Left renal pelvis (tissue), 4 donors: ENCODE results near the gene SPSB1. TPM values are rescaled to one million over a fixed set of nuclear protein-coding genes. Genes with fewer than 3 reads are reported as not detected.

ENCODE experiments used
- DNase-seq, 4 donors: peaks; one replicate each; pipeline ENCODE4 v3.0.0-alpha.2; 2013; ENCODE audit warnings: low read depth in 4 of 4, low spot score in 3 of 4
- polyA plus RNA-seq, 4 donors: library from polyadenylated mRNA; unstranded; fragments of 120-200 nt; gene quantifications; one replicate each; pipeline ENCODE4 v1.2.1, GENCODE V29; 2013; ENCODE audit not compliant: insufficient read length in 4 of 4

The SPSB1 gene
- polyA plus RNA-seq: 10 to 100 TPM; 11.3 to 19.9 (median 12.1) TPM

- peak in 1 of 4 donors; percentile 74 for DNase-seq
Measured at GRCh38 chr1:9292361-9293240, at the start of gene SPSB1. SPSB1 (plus strand) TSS chr1:9292894; CDS start chr1:9355892, 62,998 bp downstream.

GRCh38 chr1:9243066-9243739 is 49.5 kb upstream of the SPSB1 start:
- no peak for DNase-seq

DNA sequence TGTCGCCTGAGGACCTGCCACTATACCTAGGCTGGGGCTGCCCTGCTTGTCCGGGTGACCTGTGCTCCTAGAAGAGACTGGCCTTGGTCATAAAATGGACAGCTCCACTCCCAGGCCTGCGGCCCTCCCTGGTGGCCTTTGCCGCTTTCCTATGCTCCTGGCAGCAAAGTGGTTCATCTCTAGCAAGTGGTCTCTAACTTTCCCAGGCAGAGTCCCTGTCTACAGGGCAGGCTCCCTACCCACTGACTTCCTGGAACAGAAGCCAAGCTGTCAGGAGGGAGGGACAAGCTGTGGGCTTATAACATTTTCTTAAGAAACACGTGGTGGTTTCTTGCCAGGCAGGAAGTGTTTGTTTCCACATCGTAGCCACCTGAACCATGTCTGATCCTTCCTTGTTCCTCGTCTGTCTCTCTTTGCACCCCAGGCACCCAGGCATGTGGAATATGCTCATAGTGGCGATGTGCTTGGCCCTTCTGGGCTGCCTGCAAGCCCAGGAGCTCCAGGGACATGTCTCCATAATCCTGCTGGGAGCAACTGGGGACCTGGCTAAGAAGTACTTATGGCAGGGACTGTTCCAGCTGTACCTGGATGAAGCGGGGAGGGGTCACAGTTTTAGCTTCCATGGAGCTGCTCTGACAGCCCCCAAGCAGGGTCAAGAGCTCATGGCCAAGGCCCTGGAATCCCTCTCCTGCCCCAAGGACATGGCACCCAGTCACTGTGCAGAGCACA is 48.0 kb upstream of the SPSB1 start:
- no peak for DNase-seq

- no peak for DNase-seq
Measured at GRCh38 chr1:9245230-9245619, 47.5 kb upstream of the SPSB1 start.

GRCh38 chr1:9245661-9246060 is 47.0 kb upstream of the SPSB1 start:
- DNase-seq: no peak

- no peak for DNase-seq
Measured at GRCh38 chr1:9246215-9246614, 46.5 kb upstream of the SPSB1 start.

GRCh38 chr1:9246841-9247785 is 45.6 kb upstream of the SPSB1 start:
- no peak for DNase-seq

- DNase-seq: no peak
Measured at GRCh38 chr1:9247894-9248293, 44.8 kb upstream of the SPSB1 start.

DNA sequence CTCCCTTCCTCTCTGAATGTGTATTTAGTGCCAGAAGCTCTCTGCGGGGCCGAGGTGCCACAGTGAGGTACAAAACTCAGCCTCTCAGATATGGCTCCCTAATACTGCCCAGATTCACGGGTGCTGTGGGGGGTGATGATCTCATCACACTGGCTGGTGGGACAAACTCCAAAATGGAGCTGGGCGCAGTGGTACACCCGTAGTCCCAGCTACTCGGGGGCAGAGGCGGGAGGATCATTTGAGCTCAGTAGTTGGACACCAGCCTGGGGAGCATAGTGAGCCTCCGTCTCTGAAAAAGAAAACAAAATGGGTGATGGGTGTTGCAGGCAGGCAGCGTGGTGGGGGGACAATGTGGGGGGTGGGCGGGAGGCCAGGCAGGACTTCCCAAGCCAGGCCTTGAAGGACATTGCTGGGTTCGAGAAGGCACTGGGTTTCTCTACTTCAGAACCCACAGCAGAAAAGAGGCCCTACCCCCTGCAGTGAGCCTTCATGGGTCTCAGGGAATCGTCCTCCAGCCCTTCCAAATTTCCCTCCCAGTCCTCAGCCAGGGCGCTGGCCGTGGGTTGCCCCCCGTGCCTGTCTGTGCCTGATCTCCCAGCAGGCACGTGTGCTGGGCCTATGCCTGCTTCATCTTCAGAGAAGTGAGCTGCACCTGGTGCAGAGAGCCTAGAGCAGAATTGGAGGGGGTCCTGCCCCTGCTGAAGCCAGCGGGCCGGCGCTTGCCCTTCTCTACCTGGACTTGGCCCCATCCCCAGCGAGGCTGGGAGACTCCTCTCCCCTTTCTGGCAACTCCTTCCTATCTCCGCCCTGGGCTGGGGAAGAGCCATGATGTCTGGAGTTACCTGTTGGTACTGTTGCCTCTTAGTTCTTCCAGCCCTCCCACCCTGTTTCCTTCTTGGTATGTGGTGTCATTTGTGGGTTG is 44.1 kb upstream of the SPSB1 start:
- no peak for DNase-seq

- no peak for DNase-seq
Measured at GRCh38 chr1:9249263-9249533, 43.5 kb upstream of the SPSB1 start.

DNA sequence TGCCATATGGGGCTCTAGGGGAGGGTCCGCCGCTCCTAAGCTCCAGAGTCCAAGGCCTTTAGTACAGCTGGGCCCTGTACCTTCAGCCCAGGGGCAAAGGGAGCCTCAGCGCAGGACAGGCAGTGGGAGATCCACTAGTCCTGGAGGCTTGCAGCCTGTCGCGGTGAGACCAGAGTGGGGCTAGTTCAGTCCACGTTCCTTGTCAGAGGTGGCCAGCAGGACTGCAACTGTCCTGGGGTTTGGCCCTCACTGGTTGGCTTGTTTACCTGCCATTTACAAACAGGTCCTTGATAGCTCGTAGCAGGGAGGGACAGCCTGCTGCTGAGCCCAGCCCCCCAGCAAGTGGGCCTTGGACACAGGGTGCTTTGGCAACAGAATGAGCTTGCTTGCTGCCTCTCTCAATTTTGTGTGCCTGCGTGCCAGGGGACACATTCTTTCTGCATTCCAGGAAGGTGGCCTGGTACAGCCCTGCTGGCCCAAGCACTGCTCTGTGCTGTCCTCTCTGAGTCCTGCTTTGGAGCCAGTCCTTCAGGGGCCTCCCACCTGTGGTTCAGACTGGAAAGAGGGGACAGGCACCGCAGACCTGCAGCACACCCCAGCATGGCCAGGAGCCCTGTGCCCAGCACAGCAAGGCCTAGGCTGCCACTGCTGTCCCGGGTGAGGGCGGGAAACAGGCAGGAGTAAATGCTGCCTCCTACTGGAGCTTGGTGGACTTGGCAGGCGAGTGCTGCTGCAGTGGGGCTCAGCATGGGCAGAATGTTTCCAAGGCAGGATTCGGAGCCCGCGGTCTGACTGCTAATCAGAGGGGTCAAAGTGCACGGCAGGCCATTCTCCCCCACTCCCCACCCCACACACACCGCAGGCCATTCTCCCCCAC is 42.9 kb upstream of the SPSB1 start:
- DNase-seq: no peak

DNA sequence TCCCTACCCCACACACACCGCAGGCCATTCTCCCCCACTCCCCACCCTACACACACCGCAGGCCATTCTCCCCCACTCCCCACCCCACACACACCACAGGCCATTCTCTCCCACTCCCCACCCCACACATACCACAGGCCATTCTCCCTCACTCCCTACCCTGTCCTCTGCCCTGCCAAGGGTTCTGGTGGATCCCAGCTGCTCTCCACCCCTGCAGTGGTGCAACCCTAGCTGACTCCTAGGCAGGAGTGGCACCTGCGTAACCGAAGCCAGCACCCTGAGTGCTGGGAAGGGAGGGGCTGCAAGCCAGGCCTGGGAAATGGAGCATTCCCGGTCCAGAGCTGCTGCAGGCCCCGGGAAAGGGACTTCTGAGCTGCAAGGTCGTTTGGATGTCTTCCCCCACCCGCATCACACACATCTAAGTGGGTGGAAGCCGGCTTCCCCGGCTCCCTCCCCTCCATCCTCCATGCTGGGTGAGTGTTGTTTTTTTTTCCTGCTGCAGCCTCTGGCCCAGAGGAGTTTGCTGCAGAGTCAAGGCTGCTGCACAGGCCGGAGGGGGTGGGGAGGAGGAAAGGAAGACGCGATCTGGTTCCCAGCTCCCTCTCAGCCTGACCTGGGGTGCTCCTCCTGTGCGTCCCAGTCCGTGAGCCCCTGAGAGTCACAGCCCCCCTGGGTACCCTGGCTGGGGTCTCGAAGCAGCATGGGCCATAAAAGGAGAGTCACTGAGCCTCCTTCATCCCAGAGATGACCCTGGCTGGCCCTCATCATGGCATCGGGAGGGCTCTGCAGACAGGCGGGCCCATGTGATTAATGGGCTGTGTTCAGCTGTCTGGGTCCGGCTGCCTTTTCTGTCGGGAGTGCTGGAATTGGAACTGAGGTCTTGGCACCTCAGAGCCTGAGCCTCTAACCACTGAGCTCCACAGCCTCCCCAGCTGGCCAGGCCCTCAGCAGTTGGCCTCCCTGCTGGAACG is 42.0 kb upstream of the SPSB1 start:
- no peak for DNase-seq

GRCh38 chr1:9251501-9251900 is 41.2 kb upstream of the SPSB1 start:
- DNase-seq: no peak

DNA sequence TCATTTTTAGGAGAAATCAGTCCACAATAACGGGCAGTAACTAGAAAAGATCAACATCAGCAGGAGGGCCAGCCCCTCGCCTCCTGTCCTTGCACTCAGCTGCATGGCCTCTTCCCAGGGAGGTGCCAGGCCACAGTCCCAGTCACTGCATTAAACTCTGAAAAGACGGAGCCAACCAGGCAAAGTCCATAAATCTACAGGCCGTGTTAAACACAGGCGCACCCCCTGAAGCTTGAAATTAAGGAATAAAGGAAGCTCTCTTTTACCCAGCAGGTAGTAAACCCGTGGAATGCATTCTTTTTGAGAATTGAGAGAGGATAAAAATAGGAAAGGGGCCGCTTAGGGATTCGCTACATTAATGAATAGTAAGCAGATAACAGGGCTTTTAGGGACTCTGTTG is 39.7 kb upstream of the SPSB1 start:
- no peak for DNase-seq

DNA sequence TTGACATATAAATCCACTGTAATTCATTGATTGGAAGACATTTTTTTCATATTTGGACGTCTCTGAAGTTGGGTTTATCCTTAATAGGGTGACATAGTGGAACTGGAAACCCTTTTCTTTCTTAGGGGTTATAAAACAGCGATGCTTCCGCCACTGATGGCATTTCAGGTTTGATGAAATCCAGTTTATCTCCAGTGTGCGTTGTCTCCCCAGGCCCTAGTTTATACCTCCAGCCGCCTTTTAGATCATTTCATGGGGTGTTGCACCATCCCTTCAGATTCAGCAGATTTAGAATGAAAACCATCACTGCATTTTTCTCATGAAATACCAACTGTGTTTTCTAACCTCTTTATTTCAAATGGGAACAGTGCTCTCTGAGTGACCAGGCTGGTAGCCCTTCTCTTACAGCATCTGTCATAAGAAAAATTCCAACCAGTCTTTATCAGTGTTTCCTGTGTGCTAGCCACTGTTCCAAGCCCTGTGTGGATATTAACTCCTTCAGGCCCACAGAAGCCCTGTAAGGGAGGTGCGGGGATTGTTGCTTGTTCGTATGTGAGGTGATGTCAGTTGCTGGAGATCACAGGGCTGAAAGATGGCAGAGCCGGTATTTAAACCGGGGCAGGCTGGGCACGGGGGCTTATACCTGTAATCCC is 39.1 kb upstream of the SPSB1 start:
- no peak for DNase-seq

- DNase-seq: no peak
Measured at GRCh38 chr1:9256332-9256731, 36.4 kb upstream of the SPSB1 start.

- DNase-seq: no peak
Measured at GRCh38 chr1:9257851-9258250, 34.8 kb upstream of the SPSB1 start.
